GM21528 (cell line): ENCODE data around the gene RND1.

ENCODE experiments used
- ATAC-seq: cut with Tn5 transposase; IDR thresholded peaks from one replicate; pipeline ENCODE4 v1.9.1; 2021; ENCODE audit warnings: mild to moderate bottlenecking, moderate library complexity; ENCODE audit not compliant: unreplicated experiment, low FRiP score

RND1 gene

DNA sequence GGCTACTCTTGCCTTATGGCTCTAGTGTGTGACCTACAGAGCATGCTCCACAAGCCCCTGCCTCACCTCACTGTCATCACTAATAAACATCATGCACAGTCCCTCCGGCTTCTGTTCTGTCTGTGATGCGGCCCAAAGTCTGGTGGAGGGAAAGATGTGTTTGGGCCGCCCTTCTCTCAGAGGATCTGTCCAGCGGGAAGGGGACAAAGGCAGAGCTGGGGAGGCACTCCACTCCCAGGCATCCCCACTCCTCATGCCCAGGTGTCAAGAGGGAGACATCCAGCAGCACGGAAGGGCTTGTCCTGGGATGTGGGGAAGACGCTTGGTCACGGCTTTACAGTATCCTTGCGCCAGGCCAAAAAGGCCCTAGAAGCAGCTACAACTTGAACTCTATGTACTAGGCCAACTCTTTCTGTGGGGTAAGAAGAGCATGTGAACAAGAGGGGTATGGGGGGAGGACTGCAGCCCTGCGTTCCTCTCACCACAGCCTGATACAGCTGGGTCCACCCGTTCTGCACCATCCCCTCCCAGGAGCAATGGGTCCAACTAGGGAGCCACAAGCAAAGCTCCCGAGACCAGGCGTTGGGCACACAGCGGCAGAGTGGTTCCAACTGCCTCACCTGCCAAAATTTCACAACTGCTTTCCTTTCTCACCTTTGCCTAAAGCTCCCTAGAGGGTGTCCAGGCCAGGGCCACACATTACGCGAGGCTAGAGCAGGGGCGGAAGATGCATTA lies 36.7 kb downstream of the RND1 start:
- no peak for ATAC-seq

DNA sequence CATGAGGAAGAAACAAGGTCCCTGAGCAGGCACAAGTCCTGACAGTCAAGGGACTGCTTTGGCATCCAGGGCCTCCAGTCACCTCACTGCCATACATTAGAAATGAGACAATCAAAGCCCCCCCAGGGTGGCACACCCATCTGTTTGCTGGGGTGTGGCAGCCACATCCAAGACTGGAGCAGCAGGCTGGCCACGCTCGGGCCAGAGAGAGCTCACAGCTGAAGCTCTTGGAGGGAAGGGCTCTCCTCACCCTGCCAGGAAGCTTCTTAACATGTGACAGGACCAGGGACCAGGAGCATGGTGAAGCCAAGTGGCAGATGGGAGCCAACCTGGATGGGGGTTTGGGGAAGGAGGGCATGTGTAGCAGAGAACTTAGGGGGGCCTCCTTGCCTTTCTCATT lies 37.4 kb downstream of the RND1 start:
- ATAC-seq, result no peak

DNA sequence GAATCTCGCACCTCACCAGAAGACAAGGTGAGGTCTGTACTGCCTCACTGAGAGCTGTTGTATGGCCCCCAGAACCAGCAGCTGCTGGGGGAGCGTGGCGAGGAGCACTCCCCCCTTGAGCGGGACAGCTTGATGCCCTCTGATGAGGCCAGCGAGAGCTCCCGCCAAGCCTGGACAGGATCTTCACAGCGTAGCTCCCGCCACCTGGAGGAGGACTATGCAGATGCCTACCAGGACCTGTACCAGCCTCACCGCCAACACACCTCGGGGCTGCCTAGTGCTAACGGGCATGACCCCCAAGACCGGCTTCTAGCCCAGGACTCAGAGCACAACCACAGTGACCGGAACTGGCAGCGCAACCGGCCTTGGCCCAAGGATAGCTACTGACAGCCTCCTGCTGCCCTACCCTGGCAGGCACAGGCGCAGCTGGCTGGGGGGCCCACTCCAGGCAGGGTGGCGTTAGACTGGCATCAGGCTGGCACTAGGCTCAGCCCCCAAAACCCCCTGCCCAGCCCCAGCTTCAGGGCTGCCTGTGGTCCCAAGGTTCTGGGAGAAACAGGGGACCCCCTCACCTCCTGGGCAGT lies 38.1 kb downstream of the RND1 start:
- no peak for ATAC-seq

GRCh38 chr12:48827026-48827425 lies 38.6 kb downstream of the RND1 start:
- ATAC-seq, result no peak

- ATAC-seq, result no peak
Measured at GRCh38 chr12:48826209-48826855, 39.3 kb downstream of the RND1 start.

DNA sequence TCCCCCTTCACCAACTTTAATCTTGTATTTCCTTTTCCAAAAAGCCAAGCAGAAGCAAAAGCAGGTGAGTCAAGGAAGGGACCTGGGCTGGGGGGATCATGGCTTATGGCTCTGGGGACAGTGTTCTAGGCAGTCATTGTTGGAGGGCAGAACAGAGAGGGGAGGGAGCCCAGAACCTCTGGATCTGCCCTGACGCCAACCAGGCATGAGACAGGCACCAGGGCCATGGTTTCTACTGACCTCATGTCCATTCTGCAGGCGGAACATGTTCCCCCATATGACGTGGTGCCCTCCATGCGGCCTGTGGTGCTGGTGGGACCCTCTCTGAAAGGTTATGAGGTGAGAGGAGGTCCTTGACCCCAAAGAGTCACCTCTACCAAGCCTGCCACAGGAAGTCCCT lies 40.8 kb downstream of the RND1 start:
- no peak for ATAC-seq

GRCh38 chr12:48824112-48824511 lies 41.6 kb downstream of the RND1 start:
- ATAC-seq, result no peak

GRCh38 chr12:48823281-48823680 lies 42.4 kb downstream of the RND1 start:
- ATAC-seq, result no peak

- ATAC-seq, result no peak
Measured at GRCh38 chr12:48822711-48823110, 43.0 kb downstream of the RND1 start.

DNA sequence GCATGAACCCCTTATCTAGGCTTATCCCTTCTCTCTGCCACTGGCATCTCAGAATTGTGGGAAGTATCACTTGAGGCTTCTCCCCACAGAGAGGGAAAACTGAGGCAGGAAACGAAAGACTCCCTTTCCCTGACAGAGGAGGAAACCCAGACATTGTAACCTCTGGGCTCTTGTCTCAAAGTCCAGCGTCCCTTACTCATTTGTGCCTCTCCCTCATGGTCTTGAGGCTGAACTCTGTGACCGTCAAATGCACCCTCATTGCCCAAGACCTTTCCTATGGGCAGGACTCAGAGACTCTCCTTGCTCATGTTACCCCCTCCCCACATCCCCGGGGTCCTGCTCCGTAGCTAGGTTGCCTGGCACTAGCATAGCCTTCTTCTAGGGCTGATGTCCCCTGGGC lies 43.5 kb downstream of the RND1 start:
- no peak for ATAC-seq

DNA sequence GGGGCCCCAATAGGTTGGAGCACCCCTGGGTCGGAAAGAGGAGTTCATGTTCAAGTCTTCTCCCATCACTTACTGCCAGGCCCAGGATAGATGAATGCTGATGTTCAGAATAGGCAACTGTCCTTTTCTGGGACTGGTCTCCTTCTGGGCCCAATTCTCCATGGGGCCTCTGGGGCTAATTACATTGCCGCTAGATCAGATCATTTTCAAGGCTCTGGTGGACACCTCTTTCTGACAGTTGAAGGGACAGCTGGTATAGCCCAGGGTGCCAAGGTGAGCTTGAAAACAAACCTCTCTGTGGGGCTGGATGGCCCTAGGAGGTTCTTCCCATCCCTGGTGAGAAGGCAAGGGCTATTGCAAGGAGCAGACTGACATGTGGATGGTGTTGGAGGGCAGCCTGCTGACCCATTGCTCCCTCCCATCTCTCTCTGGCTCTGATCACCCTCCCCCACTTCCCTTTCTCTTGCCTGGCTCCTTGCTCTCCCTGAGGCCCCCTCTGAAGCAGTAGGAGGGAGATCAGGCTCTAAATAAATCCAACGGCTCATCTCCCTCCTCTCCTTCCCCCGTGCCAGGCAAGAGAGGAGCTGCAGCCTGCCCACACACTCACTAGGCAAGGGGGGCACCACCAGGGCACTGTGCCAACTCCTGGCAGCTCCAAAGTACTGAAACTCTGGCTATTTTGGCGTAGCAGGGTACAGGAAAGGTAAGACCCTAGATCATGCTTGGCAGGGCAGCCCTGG lies 45.5 kb downstream of the RND1 start:
- no peak for ATAC-seq

GRCh38 chr12:48818831-48819590 lies 46.7 kb downstream of the RND1 start:
- ATAC-seq, result no peak

- no peak for ATAC-seq
Measured at GRCh38 chr12:48817873-48818830, 47.5 kb downstream of the RND1 start, which contains the start of gene CACNB3. Gene CACNB3, plus strand, starts transcription at chr12:48818496. Its CDS starts 434 bp downstream, at chr12:48818930.

GRCh38 chr12:48816143-48816854 lies 49.4 kb downstream of the RND1 start:
- ATAC-seq, result no peak

DNA sequence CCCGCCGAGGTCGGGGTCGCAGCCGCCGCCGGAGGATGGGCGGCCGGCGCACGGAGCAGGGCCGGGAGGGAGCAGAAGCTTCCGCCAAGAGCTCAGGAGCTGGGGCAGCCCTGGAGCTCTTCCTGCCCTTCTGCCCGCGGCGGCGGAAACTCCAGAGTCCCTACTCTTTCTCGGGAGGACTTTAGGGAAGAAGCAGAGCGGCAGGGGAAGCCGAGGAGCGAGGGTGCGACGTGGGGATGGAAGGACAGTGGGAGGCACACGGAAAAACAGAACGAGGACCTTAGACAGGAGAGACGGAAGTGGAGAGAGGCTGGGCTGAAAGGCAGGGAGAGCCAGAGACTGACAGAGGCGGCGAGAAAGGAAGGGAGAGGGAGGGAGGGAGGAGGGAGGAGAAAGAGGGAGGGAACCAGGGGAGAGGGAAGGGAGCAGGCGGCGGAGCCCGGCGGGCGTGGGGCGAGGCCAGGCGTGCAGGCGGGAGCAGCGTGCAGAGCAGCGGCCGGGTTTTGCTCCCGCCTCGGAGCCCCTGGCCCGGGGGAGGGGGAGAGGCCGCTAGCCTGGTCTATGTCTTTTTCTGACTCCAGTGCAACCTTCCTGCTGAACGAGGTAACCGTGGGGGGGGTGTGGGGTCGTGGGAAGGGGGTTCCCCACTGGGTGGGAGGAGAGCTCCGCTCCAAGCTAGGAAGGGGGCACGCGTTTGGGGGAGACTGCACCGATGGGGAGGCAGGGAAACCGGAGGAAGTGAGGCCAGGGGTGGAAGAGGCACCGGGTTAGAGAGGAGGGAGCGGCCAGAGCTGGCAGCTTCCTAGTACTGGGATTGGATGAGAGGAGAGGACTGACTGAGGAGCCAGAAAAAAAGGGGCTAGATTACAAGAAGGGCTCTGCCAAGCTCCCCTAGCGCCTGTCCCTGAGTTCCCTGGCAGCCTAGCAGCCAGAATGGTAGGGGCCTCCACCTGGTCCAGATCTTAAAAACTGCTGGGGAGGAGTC lies 50.3 kb downstream of the RND1 start:
- peak; percentile 37 for ATAC-seq

GRCh38 chr12:48814262-48815125 lies 51.2 kb downstream of the RND1 start:
- peak; percentile 75 for ATAC-seq
